GM12878 (cell line): ENCODE measurements around the gene FRYL. TPM values are rescaled to one million over a fixed set of nuclear protein-coding genes. Genes with fewer than 3 reads are reported as not detected.

ENCODE experiments used
- ATAC-seq: fragments of 200-7000 bp; cut with Tn5 transposase; 3 replicates; pipeline ENCODE4 v1.9.1; 2020; ENCODE audit warnings: mild to moderate bottlenecking, moderate library complexity
- BruUV-seq: library from RNA; stranded (reverse); fragments of 400-500 nt; replicated peaks from 2 replicates; lab custom pipeline; 2021; lab: Mats Ljungman, UMichigan
- CTCF ChIA-PET: fragments of 300-600 bp; sonication (Branson Sonifier 250); formaldehyde crosslinking; extraction: SDS; loops from one replicate; lab custom pipeline; 2021; ENCODE audit warnings: inconsistent platforms; lab: Yijun Ruan, JAX
- POLR2A ChIA-PET: fragments of 350-600 bp; formaldehyde crosslinking; extraction: SDS; loops from one replicate; lab custom pipeline; 2021; ENCODE audit warnings: inconsistent platforms; lab: Charles Lee
- RAD21 ChIA-PET: fragments of 300-600 bp; sonication (Branson Sonifier 250); formaldehyde crosslinking; loops from one replicate; lab custom pipeline; 2023; ENCODE audit warnings: antibody characterized with exemption; ENCODE audit not compliant: unreplicated experiment; lab: Charles Lee
- SMC1A ChIA-PET: fragments of 300-600 bp; sonication (Branson Sonifier 250); formaldehyde crosslinking; loops from one replicate; lab custom pipeline; 2023; ENCODE audit not compliant: unreplicated experiment, uncharacterized antibody; lab: Charles Lee
- DNase-seq: peaks from one replicate; pipeline ENCODE4 v3.0.0-alpha.2; 2011; ENCODE audit warnings: low read depth, low spot score
- FAIRE-seq: peaks from 3 replicates; lab custom pipeline; 2011; peaks lifted over from hg19 to GRCh38; lab: Jason Lieb, UNC
- H2AFZ ChIP-seq: 2 replicates; pipeline ENCODE4 v1.6.0; 2011; ENCODE audit warnings: low read depth, low read length, control low read depth; ENCODE audit not compliant: control insufficient read depth
- H3K27ac ChIP-seq: 2 replicates; pipeline ENCODE4 v1.5.1; 2011; ENCODE audit warnings: control low read depth; ENCODE audit not compliant: control insufficient read depth, insufficient read depth
- H3K27me3 ChIP-seq, 2 experiments: replicated peaks in 1 of 2; 2 replicates each; pipeline versions ENCODE4 v1.6.0 to v1.6.1; 2011; ENCODE audit warnings: low read length in 1 of 2; ENCODE audit not compliant: control insufficient read depth in 2 of 2, insufficient read depth in 2 of 2
- H3K36me3 ChIP-seq, 2 experiments: 2 replicates each; pipeline ENCODE4 v1.5.1; 2011; ENCODE audit warnings: low read length in 1 of 2; ENCODE audit not compliant: control insufficient read depth in 2 of 2, insufficient read depth in 2 of 2
- H3K4me1 ChIP-seq: 2 replicates; pipeline ENCODE4 v1.6.1; 2011; ENCODE audit warnings: mild to moderate bottlenecking, low read length, moderate library complexity, mixed read lengths; ENCODE audit not compliant: control insufficient read depth, insufficient read depth
- H3K4me2 ChIP-seq: 2 replicates; pipeline ENCODE4 v1.6.0; 2011; ENCODE audit warnings: control low read depth; ENCODE audit not compliant: control insufficient read depth, insufficient read depth
- H3K4me3 ChIP-seq: fragments of 200-600 bp; sonication (generic); 2 replicates; pipeline ENCODE4 v1.5.1; 2016
- H3K79me2 ChIP-seq: 2 replicates; pipeline ENCODE4 v1.6.0; 2011; ENCODE audit warnings: low read length; ENCODE audit not compliant: control insufficient read depth, insufficient read depth
- H3K9ac ChIP-seq: 2 replicates; pipeline ENCODE4 v1.8.0; 2011; ENCODE audit warnings: low read length, control low read depth, mixed read lengths; ENCODE audit not compliant: control insufficient read depth, insufficient read depth
- H3K9me3 ChIP-seq: replicated peaks from 3 replicates; pipeline ENCODE4 v1.5.1; 2011; ENCODE audit warnings: mild to moderate bottlenecking, low read length; ENCODE audit not compliant: control insufficient read depth, insufficient read depth
- H4K20me1 ChIP-seq: 2 replicates; pipeline ENCODE4 v1.6.0; 2011; ENCODE audit not compliant: control insufficient read depth, insufficient read depth
- BCL11A ChIP-seq: IDR thresholded peaks from 2 replicates; pipeline ENCODE4 v1.6.1; 2011; ENCODE audit warnings: low read depth, low read length
- E2F8 ChIP-seq: fragments of 450-650 bp; IDR thresholded peaks from 2 replicates; pipeline ENCODE4 v1.6.1; 2018; ENCODE audit warnings: mild to moderate bottlenecking, low read depth, moderate library complexity; ENCODE audit not compliant: partially characterized antibody
- ESRRA ChIP-seq: IDR thresholded peaks from 2 replicates; pipeline ENCODE4 v1.6.1; 2012; ENCODE audit warnings: mild to moderate bottlenecking, low read length, improper control_type of control experiment
- GABPA ChIP-seq: IDR thresholded peaks from 2 replicates; pipeline ENCODE4 v1.6.1; 2014; ENCODE audit warnings: antibody characterized with exemption, low read depth, mild to moderate bottlenecking, inconsistent platforms
- IKZF1 ChIP-seq: fragments of 450-650 bp; conservative IDR thresholded peaks from 2 replicates; pipeline ENCODE4 v1.6.1; 2017; ENCODE audit warnings: antibody characterized with exemption, mild to moderate bottlenecking
- MTA3 ChIP-seq: IDR thresholded peaks from 2 replicates; pipeline ENCODE4 v1.6.1; 2012; ENCODE audit warnings: low read length, inconsistent platforms, borderline replicate concordance
- NFXL1 ChIP-seq: fragments of 450-650 bp; IDR thresholded peaks from 2 replicates; pipeline ENCODE4 v1.6.1; 2017; ENCODE audit warnings: antibody characterized with exemption, mild to moderate bottlenecking, borderline replicate concordance
- NR2F1 ChIP-seq: fragments of 450-650 bp; conservative IDR thresholded peaks from 2 replicates; pipeline ENCODE4 v1.6.1; 2017; ENCODE audit warnings: mild to moderate bottlenecking
- PAX5 ChIP-seq: IDR thresholded peaks from 2 replicates; pipeline ENCODE4 v1.6.1; 2011; ENCODE audit warnings: low read depth, low read length, borderline replicate concordance
- PAX8 ChIP-seq: fragments of 450-650 bp; IDR thresholded peaks from 2 replicates; pipeline ENCODE4 v1.6.1; 2017; ENCODE audit warnings: mild to moderate bottlenecking, moderate library complexity
- POLR2A ChIP-seq: IDR thresholded peaks from 2 replicates; pipeline ENCODE4 v1.6.1; 2011; ENCODE audit warnings: low read depth, mild to moderate bottlenecking, low read length
- POLR2AphosphoS2 ChIP-seq: IDR thresholded peaks from 2 replicates; pipeline ENCODE4 v1.6.1; 2011; ENCODE audit warnings: low read depth, mild to moderate bottlenecking, low read length, improper control_type of control experiment, moderate library complexity
- STAT3 ChIP-seq: IDR thresholded peaks from 2 replicates; pipeline ENCODE4 v1.6.1; 2011; ENCODE audit warnings: low read depth, low read length, improper control_type of control experiment
- ZNF384 ChIP-seq: IDR thresholded peaks from 2 replicates; pipeline ENCODE4 v1.6.1; 2012; ENCODE audit warnings: low read depth, mild to moderate bottlenecking, low read length, improper control_type of control experiment, borderline replicate concordance
- ZSCAN29 ChIP-seq: fragments of 450-650 bp; IDR thresholded peaks from 2 replicates; pipeline ENCODE4 v1.6.1; 2017; ENCODE audit warnings: mild to moderate bottlenecking, moderate library complexity
- whole genome bisulfite sequencing: methylation state at CpG from one replicate; pipeline ENCODE4 v1.1.6; 2016; ENCODE audit warnings: low lambda C conversion rate; ENCODE audit not compliant: insufficient replicate concordance, insufficient coverage; ENCODE audit errors: missing lambda C conversion rate; 5-methylcytosine and 5-hydroxymethylcytosine counted together
- in situ Hi-C: fragments of 300-500 bp; cut with MboI; formaldehyde crosslinking; loops from 9 replicates; pipeline ENCODE4 v1.14.3; 2018; ENCODE audit warnings: mixed read lengths
- intact Hi-C: fragments of 100-400 bp; cut with micrococcal nuclease; formaldehyde crosslinking; loops from one replicate; pipeline ENCODE4 v1.14.2; 2022; ENCODE audit not compliant: unreplicated experiment
- polyA plus RNA-seq, 11 experiments: library from polyadenylated mRNA; depleted of rRNA in 4 of 11; unstranded in 6 of 11; stranded (reverse) in 5 of 11; fragments of >200 nt; fragmentation: Nextera tagmentation in 4 of 11; fragmentation: Illumina TruSeq in 1 of 11; extraction: Ambion mirVana in 4 of 11; extraction: Trizol in 1 of 11; gene quantifications; 1 replicate in 1 of 11; 2 replicates in 10 of 11; pipeline versions ENCODE4 v1.2.1 to v1.2.3, GENCODE V29; 2011 to 2016; ENCODE audit warnings: inconsistent platforms in 2 of 11, missing spikeins in 2 of 11, low read depth in 1 of 11
- total RNA-seq, 4 experiments: library from RNA; depleted of rRNA in 3 of 4; stranded (reverse); fragments of >200 nt in 3 of 4; fragmentation: Illumina TruSeq in 1 of 4; extraction: Trizol in 1 of 4; gene quantifications; 2 replicates each; pipeline versions ENCODE4 v1.2.1 to v1.2.3, GENCODE V29; 2013 to 2021
- TF ChIP-seq, protein P1 (sequence below): IDR thresholded peaks from 2 replicates; pipeline ENCODE4 v1.6.1; 2011; ENCODE audit warnings: borderline replicate concordance, low read depth, mild to moderate bottlenecking, moderate library complexity, mixed read lengths, low read length; ENCODE audit not compliant: insufficient read depth; ENCODE audit errors: extremely low read length
- TF ChIP-seq, protein P2 (sequence below): fragments of 450-650 bp; IDR thresholded peaks from 2 replicates; pipeline ENCODE4 v1.6.1; 2017; ENCODE audit warnings: low read depth, mild to moderate bottlenecking, moderate library complexity
- TF ChIP-seq, protein P3 (sequence below): IDR thresholded peaks from 2 replicates; pipeline ENCODE4 v1.6.1; 2011; ENCODE audit warnings: low read depth, mild to moderate bottlenecking, low read length, moderate library complexity, borderline replicate concordance; ENCODE audit errors: extremely low read depth
- TF ChIP-seq, protein P4 (sequence below): fragments of 450-650 bp; IDR thresholded peaks from 2 replicates; pipeline ENCODE4 v1.6.1; 2016; ENCODE audit warnings: mild to moderate bottlenecking

The FRYL gene
- total and polyA plus RNA-seq, 10 of the 15 experiments (the other 5 are each of a cell fraction or from before 2014, with no cell fraction given), result 10.3 to 50.6 (median 28.7) TPM

DNA sequence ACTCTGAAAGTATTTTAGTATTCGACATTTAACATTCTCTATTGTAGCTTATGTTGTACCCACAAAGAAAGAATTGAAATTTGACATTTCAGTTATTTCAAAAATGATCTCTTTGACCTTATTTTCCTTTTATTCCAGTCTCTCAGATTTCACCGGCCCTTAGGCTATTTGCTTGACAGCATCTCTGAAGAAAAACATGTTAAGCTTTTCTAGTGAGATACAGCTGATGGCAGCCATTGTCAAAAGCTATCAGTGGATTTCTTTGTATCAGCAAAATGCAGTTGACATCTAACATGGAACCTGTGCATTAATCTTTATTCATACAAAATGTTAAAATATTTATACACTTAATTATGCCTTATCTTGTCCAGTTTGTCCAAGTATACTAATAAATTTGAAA is 273.4 kb downstream of the FRYL start:
- H3K27ac ChIP-seq, result no peak overlapping the region
- H3K4me1 ChIP-seq, result no peaks in the 10 kb centered on the region
- H2AFZ ChIP-seq, result no peak overlapping the region
- no peaks in the 10 kb centered on the region; the same call in 1 of the 2 replicates for H4K20me1 ChIP-seq
- in situ Hi-C loops (no loop called here), intact Hi-C loops (no loop called here)
- H3K79me2 ChIP-seq, result no peaks in the 10 kb centered on the region
- ChIA-PET SMC1A (no interaction called here), POLR2A (no interaction called here), CTCF (interaction anchor here (0.7 to 2.6 kb wide), 2 partner anchors 9 to 205 kb away, joined by 3 to 8 read pairs; no protein-coding TSS in a partner anchor)
- H3K4me2 ChIP-seq, result no peak overlapping the region
- H3K36me3 ChIP-seq, result peaks cover 9 to 24% of the 10 kb centered on the region in 2 experiments
- H3K27me3 ChIP-seq, result no peaks in the 10 kb centered on the region
- no peak overlapping the region for H3K9ac ChIP-seq
- no peak overlapping the region for H3K4me3 ChIP-seq
- no peaks in the 10 kb centered on the region for H3K9me3 ChIP-seq
- TF ChIP-seq E2F8, result no peak
- TF ChIP-seq ZSCAN29, result no peak
- TF ChIP-seq, protein P1, sequence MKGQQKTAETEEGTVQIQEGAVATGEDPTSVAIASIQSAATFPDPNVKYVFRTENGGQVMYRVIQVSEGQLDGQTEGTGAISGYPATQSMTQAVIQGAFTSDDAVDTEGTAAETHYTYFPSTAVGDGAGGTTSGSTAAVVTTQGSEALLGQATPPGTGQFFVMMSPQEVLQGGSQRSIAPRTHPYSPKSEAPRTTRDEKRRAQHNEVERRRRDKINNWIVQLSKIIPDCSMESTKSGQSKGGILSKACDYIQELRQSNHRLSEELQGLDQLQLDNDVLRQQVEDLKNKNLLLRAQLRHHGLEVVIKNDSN, result no peak
- no peak for TF ChIP-seq STAT3
- TF ChIP-seq, protein P2, sequence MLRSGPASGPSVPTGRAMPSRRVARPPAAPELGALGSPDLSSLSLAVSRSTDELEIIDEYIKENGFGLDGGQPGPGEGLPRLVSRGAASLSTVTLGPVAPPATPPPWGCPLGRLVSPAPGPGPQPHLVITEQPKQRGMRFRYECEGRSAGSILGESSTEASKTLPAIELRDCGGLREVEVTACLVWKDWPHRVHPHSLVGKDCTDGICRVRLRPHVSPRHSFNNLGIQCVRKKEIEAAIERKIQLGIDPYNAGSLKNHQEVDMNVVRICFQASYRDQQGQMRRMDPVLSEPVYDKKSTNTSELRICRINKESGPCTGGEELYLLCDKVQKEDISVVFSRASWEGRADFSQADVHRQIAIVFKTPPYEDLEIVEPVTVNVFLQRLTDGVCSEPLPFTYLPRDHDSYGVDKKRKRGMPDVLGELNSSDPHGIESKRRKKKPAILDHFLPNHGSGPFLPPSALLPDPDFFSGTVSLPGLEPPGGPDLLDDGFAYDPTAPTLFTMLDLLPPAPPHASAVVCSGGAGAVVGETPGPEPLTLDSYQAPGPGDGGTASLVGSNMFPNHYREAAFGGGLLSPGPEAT, result no peak
- no peak for TF ChIP-seq GABPA
- TF ChIP-seq IKZF1, result no peak
- TF ChIP-seq ESRRA, result no peak
- no peak for TF ChIP-seq BCL11A
- TF ChIP-seq POLR2A, result no peak
- TF ChIP-seq PAX5, result no peak
- TF ChIP-seq, protein P3, sequence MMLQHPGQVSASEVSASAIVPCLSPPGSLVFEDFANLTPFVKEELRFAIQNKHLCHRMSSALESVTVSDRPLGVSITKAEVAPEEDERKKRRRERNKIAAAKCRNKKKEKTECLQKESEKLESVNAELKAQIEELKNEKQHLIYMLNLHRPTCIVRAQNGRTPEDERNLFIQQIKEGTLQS, result no peak
- TF ChIP-seq PAX8, result no peak
- no peak for TF ChIP-seq ZNF384
- no peak for TF ChIP-seq MTA3
- no peak for TF ChIP-seq NFXL1
- no peak for TF ChIP-seq NR2F1
- no peak for TF ChIP-seq POLR2AphosphoS2
- TF ChIP-seq, protein P4, sequence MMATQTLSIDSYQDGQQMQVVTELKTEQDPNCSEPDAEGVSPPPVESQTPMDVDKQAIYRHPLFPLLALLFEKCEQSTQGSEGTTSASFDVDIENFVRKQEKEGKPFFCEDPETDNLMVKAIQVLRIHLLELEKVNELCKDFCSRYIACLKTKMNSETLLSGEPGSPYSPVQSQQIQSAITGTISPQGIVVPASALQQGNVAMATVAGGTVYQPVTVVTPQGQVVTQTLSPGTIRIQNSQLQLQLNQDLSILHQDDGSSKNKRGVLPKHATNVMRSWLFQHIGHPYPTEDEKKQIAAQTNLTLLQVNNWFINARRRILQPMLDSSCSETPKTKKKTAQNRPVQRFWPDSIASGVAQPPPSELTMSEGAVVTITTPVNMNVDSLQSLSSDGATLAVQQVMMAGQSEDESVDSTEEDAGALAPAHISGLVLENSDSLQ, result no peak
- TF ChIP-seq, all 136 proteins: peak for 0
- RAD21 ChIA-PET, result no interaction called here
- 100% methylated on average over 2 of the region's 2 CpGs for WGBS
- no peak for FAIRE-seq
- ATAC-seq, result no peak
- no peak for DNase-seq
- BruUV-seq, result no TSS peak
